ENCODE measurements around the gene CFAP161.

GRCh38 chr15:81166636-81167305 is 32.7 kb downstream of the CFAP161 start:
- TF ChIP-seq CTCF (IDR thresholded peaks at IDR 0.05) (no peak), POLR2A (IDR thresholded peaks at IDR 0.05) (no peak)

Measured in ovary (tissue), 3 donors.